Activated CD8-positive, alpha-beta memory T cell treated with anti-CD3 and anti-CD28 coated beads for 4 hours (primary cell): Measurements from ENCODE around the gene VPS26C.

Experiments
- DNase-seq, 2 donors: peaks; one replicate each; pipeline ENCODE4 v3.0.0-alpha.2; 2020; ENCODE audit warnings: low read depth in 2 of 2

Gene VPS26C

DNA sequence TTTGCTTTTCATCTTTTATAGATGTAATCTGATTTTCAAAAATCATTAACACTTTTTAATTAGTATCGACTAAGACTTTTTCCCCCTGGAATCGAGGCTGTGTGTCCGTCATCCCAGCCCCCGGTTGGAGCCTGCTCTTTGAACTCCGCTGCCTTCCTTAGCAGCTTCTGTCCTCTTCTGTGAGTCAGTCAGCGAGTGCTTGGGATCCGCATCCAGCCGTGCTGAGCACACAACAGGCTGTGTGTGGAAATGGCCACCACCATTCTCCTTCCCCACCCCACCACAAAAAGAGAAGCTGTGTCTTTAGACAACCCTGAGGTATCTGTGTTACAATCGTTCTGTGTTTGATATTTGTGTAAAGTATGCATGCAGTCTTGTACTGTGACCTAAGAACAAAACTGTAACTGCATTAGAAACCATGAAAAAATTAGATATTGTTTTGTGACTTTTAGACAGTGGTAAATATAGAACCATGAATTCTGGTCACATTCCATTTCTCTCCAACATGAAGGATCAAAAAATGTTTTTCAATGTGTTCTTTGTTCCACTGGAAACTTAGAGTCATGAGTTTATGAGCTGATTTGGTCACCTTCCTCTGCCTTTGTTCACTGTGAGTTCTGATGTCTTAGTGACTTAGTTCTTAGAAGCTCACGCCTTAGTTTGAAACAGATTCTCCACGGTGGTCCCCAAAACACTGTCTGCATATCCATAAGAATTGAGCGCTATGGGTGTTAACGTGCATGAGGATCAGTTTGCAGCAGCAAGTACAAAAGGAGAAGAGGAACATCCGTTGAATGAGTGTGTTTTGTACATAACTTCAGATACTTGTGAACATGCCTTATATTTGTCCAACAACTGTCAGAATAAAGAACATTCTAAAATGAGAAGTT is 64.7 kb downstream of the VPS26C start:
- no peak for DNase-seq

DNA sequence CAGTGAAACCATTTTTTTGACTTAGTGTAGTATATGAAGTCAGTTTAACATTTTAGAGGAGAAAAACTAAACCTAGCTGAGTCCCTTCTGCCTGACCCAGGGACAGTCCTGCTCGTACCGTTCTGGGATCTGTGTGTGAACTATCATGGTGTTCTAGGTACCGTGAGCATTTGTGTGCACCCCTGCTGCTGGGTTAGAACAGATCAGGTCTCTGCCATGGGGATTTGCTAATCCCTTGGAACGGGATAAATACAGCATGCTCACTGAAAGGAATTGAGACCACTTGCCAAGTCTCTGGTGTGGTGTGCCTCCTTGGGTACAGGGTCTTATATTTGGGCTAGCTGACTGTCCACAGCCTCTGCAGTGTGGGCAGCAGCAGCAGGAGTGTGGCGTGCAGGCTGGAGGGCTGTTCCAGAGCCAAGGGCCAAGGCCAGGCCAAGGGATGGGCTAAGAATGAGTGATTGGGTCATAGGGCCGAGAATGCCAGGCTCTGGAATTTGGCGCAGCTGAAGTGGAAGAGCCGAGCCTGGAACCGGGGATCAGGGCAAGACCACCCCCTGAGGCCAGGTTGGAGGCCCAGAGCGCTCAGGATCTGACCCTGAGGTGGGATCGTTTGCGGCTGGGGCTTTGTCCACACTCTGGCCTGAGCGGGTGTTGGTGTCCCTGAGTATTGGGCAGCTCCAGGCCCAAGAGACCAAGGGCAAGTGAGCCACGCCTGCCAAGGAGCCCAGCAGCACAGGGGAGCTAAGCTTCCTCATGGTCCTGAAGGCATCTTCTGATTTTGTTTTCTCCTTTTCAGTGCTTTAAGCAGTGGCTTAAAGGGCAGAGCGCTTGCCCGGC is 66.3 kb downstream of the VPS26C start:
- no peak for DNase-seq

DNA sequence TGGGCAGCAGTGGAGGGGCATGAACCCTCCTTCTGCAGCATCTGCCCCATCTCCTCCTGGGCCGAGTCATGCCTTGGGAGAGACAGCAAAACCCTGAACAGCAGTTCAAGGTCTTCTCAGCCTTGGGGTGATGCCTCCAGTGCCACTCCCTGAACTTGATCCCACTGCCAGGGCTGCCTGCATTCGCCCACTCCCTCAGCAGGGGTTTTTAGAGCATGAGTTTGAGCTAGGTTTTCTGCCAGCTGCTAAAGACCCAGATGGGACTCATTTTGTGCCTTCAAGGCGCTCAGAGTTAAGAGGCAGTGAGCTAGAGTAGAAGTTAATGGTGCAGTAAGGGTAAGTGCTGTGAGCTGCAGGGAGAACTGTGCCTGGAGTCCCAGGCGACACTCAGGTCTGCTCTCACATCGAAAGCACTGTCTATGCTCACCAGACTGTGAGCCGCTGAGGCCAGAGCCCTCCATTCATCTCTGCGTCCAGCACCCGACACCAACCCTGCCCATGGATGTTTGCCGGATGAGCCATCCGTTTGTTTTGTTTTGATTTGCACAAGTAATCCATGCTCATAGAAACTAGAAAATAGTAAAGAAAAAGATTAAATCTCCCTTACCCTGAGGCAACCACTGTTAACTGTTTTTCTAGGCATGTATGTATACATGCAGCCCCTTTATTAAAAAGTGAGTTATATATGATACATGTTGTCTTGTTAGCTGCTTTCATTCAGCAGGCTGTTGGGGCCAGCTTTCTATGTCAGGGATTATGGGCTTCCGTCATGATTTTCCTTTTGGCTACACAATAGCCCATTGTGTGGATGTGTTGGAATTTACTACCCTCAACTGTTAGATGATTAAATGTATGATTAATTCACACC is 67.8 kb downstream of the VPS26C start:
- no peak for DNase-seq

DNA sequence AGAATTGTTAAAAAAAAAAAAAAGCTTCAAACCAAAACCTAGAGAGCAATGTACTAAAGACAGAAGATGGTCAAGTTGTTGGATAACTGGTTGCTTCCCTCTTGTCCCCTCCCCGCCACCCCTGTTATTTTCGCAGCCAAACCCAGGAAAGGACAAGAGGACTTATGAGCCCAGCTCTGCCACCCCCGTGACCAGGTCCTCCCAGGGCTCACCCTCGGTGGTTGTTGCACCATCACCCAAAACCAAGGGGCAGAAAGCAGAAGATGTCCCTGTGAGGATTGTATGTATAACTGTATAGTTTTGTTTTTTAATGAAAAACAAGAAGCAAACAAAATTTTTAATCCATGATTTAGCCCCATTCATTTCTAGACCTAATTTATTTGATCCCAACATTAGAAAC is 69.4 kb downstream of the VPS26C start:
- no peak for DNase-seq

DNA sequence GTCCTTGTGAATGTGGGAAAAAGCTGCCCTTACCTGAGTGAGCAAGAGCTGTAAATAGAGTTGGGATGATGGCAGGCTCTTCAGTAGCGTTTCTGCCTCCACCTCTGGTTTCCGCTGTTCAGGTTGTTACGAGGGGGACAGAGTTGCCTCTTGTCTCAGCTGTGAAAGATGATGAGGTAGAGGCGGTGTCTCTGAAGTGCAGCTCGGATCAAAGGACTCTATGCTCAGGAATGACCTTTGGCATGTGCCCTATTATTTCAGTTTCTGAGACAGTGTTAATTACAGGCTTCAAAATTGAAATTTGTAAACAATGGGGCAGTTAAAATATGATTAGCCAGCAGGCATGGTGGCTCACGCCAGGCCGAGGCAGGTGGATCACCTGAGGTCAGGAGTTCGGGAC is 70.3 kb downstream of the VPS26C start:
- no peak for DNase-seq

DNA sequence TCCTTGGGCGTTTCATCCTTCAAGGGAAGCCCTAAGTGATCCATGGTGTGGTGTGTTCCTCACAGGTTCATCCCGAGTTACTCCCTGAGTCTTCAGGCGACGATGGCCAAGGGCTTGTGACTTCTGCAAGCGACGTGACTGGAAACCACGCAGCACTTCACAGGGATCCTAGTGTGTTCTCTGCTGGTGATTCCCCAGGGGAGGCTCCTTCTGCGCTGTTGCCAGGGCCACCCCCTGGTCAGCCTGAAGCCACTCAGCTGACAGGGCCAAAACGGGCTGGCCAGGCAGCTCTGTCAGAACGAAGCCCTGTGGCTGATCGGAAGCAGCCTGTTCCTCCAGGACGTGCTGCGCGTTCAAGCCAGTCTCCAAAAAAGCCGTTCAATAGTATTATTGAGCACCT is 71.5 kb downstream of the VPS26C start:
- DNase-seq, result no peak

DNA sequence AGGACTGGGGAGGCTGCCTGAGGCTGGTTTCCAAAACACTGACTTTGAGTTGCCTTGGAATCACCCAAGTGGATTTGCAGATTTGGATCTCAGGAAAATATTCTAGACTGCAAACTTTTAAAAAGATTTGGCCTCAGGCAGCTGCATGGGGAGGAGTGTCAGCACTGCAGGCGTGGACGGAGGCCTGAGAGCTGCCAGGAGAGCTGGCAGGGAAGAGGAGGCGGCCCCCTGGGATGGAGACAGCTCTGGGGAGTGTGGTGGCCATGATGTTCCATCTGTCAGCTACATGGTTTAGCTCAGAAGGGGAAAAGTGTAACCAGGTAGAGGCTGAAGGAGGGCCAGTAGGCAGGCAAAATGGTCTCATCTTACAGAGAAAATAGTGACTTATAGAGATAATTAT is 72.1 kb downstream of the VPS26C start:
- no peak for DNase-seq

DNA sequence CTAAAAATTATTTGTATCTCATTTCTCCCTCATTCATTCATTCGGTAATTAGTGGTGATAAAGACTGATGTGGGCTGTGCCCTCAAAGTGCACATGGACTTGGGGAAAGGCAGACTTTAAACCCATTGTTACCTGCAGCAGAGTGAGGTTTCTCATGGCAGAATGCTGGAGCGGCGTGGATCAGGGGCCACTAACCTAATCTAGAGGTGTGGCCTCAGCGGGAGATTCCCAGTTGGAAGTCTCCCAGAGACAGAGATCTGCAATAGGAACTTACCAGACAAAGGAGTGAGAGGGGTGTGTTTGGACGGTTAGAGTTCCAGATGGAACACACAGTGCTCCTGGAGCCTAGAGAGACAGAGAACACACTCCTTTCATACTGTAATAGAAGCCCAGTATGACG is 73.5 kb downstream of the VPS26C start:
- DNase-seq, result no peak

DNA sequence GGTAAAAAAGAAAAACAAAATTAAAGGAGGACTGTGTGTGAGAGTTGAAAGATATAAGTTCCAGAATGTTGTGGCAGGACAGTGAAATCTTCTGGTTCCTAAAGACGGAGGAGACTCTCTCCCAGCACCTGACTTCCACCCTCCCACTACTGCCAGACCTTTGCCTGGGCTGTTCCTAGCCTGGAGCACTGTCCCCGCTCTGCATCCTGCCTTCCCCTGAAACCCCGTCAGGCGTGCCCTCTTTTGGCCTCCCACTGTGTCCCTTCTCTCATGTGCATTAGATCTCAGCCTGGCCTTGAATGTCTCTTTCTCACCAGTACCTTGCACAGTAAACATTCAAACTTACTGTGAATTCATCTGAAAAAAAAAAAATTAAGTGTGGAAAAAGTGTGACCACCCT is 74.1 kb downstream of the VPS26C start:
- DNase-seq, result no peak

DNA sequence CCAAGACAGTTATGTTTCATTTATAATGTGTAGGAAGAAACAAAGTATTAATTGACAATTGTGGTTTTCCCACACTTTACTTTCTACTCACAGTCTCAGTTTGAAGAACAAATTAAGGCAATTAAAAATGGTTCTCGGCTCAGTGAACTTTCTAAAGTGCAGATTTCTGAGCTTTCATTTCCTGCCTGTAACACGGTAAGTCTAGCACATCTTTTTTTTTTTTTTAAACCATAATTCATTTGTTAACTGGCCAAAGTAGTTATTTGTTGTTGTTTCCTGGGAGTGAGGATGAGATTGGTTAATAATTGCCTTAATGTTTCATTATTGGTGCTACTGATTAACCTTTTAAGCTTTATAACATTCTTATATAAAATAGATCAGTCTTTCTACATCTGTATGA is 75.1 kb downstream of the VPS26C start:
- DNase-seq, result no peak

DNA sequence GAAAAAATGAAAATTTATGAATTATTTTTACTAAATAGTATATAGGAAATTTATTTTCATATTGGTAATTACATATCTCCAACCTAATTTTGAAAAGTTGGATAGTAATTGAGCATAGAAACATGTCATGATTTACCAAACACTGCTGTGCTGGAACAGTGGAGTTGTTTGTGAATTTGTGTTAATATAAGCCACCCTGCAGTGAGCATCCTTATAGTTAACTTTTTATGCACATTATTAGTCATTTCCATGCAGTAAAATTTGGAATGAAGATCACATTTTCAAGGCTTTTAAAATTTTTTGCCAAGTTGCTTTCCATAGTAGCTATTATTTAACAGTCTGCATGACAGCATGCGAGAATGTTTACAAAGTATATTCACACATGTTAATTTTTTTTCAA is 78.3 kb downstream of the VPS26C start:
- no peak for DNase-seq

DNA sequence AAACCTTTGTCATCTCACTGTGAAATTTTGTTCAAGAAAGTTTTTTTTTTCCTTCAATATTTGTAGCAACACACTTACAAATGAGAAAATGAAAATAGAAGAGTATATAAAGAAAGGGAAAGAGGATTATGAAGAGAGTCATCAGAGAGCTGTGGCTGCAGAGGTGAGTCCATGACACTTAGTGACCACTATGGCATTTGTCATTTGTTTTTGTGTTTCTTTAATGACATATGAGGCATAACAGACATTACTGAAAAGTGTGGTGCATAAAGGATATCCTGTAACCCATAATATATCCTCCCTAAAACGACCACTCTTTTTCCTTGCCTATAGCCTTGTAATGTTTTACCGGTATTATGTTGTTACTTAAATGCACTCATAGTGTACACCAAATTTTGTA is 80.2 kb downstream of the VPS26C start:
- DNase-seq, result no peak

DNA sequence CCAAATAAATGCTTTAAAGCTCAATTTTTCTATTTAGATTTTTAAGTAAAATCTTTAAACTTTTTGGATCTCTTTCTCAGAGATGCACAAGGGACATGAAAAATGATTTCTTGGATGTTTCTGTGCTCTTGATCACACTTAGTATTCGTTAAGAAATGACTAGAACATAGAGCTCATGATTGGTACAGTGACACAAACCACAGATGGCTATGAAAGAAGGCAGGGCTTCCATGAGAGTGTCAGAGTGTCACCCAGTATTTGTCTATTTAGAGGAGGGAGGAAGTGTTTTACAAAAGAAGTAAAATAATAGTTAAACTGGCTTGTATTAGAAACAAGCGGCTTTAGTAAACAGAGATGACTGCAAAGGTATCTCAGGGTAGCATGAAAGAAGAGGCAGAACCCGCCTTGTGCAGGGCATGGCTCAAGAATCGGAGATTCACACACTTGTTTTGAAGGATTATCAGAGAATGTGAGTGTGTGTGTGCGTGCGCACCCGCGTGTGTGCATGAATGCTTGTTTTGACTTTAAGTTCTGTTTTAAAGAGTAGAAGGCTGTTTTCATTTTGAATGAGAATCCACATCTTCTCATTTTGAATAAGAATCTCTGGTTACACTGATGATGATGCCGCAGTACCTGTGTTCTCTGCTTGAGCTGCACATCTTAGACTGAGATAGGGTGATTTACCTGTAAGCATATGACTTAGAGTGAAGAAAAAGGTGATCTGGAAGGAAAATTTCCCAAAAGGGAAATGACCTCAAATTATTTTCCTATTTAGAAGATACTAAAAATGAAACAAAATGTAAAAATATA is 82.1 kb downstream of the VPS26C start:
- DNase-seq, result no peak

DNA sequence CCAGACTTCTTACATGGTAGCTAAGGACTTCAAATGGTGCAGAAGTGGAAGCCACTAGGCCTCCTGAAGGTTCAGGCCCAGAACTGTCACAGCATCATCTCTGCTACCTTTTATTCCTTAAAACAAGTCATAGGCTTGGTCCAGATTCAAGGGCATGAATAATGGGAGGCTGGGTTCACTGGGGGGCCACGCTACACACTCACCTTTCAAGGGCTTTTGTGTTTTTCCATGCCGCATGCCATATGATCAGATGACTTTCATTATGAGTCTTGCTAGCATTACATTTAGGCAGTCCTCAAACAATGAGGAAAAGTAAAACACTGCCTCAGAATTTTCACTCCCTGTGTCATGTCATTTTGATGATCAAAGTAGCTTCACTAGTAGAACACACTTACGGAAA is 83.4 kb downstream of the VPS26C start:
- no peak for DNase-seq

DNA sequence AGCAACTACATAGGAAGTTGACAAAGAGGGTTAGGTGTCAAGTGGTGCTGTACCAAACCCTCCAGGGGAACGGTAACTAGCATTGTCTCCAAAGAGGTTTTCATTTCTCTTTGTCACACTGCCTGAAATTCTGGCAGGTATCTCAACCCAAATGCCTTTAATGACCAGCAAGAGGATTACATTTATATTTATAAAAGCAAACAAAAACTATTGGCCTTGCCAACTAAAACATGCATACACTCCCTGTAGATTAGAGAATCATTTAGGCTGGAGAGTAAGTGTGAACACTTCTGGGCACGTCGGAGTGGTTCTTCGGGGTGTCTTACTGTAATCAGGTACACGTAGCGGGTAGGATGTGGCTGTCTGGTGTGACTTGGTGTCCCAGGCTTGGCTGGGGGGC is 84.9 kb downstream of the VPS26C start:
- DNase-seq, result no peak

DNA sequence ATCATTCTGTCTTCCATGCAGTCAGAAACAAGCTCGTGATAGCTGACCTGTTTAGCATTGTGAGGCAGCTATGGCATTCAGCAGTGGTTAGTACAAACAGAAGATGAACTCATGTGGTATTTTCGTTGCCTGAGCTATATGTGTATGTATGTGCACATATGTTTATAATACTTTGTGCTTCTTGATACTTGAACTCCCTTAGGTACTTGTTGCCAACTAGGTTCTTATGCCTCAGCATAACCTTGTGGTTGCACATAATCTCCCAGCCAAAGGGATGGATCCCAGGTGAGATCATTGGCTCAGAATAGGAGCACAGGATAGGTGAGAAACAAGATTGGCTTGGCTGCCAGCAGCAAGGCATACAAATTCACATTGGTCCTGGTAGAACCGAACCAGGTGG is 86.1 kb downstream of the VPS26C start:
- DNase-seq, result no peak

DNA sequence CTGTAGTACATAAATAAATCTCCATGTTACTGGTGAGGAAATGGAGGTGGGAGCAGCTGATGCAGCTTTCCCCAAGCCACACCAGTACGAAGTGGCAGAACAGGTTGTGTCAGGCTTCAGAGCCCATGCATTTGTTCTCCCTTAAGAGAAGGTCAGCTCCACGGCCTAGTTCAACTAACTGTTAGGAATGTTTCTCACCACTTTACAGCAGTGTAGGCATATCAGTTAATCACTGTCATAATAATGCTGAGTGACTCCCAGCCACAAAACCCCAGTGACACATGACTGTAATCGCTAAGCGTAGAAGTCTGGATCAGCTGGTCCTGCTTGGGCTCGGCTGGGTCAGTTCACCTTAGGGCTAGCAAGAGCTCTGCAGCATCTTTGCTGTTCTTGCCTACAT is 90.4 kb downstream of the VPS26C start:
- DNase-seq, result no peak
